A673 (cell line): ENCODE data around the gene MAPKAPK5.

ENCODE experiments used
- EZH2 ChIP-seq: fragments of 200-600 bp; sonication (generic); IDR thresholded peaks from 2 replicates; pipeline ENCODE4 v1.6.1; 2017; ENCODE audit warnings: borderline replicate concordance, low read depth, mild to moderate bottlenecking, mixed read lengths, antibody characterized with exemption, low read length; ENCODE audit not compliant: poor library complexity, severe bottlenecking
- TF ChIP-seq, protein P1 (sequence below): fragments of 300-800, 200-600 bp; sonication (generic); conservative IDR thresholded peaks from 2 replicates; pipeline ENCODE4 v1.5.1; 2017; ENCODE audit warnings: low read depth, mild to moderate bottlenecking, antibody characterized with exemption, low read length, moderate library complexity, mixed read lengths

DNA sequence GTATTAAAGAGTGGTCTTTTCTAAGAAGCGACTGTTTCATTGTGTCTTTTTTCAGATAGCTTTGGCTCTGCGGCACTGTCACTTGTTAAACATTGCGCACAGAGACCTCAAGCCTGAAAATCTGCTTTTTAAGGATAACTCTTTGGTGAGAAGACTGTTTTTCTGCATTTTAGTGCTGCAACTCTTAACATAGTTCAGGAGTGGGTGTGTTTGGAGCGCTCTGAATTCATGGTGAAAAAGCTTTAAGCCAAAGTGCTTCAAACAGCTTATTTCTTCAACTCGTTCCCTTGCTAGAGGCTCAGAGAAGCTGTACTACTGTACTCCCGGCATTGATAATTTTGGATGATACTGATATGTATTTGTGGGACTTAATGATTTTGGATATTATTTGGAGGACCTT, 28.2 kb downstream of the MAPKAPK5 start:
- TF ChIP-seq, protein P1, sequence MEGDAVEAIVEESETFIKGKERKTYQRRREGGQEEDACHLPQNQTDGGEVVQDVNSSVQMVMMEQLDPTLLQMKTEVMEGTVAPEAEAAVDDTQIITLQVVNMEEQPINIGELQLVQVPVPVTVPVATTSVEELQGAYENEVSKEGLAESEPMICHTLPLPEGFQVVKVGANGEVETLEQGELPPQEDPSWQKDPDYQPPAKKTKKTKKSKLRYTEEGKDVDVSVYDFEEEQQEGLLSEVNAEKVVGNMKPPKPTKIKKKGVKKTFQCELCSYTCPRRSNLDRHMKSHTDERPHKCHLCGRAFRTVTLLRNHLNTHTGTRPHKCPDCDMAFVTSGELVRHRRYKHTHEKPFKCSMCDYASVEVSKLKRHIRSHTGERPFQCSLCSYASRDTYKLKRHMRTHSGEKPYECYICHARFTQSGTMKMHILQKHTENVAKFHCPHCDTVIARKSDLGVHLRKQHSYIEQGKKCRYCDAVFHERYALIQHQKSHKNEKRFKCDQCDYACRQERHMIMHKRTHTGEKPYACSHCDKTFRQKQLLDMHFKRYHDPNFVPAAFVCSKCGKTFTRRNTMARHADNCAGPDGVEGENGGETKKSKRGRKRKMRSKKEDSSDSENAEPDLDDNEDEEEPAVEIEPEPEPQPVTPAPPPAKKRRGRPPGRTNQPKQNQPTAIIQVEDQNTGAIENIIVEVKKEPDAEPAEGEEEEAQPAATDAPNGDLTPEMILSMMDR: no peak
- TF ChIP-seq EZH2: no peak
